OCI-LY1 (cell line): ENCODE measurements around the gene KANSL1.

Experiments
- H2AFZ ChIP-seq: fragments of 200-600 bp; sonication (generic), shearing (Covaris generic); 2 replicates; pipeline ENCODE4 v1.6.0; 2014; ENCODE audit warnings: antibody characterized with exemption, mild to moderate bottlenecking, low read length
- H3F3A ChIP-seq: fragments of 200-600 bp; sonication (generic), shearing (Covaris generic); 2 replicates; pipeline ENCODE4 v1.6.0; 2014; ENCODE audit warnings: mild to moderate bottlenecking, antibody characterized with exemption, low read length, moderate library complexity; ENCODE audit not compliant: insufficient read depth
- H3K27ac ChIP-seq: fragments of 200-600 bp; sonication (generic); 2 replicates; pipeline ENCODE4 v1.5.1; 2014; ENCODE audit warnings: low read length, mixed run types, mild to moderate bottlenecking, low read depth; ENCODE audit not compliant: poor library complexity, severe bottlenecking
- H3K27me3 ChIP-seq: fragments of 200-600 bp; sonication (generic); 2 replicates; pipeline ENCODE4 v1.6.0; 2014; ENCODE audit warnings: antibody characterized with exemption, mild to moderate bottlenecking, low read length, moderate library complexity; ENCODE audit not compliant: insufficient read depth
- H3K36me3 ChIP-seq: fragments of 200-600 bp; sonication (generic); 2 replicates; pipeline ENCODE4 v1.6.1; 2014; ENCODE audit warnings: mild to moderate bottlenecking, antibody characterized with exemption, low read length, moderate library complexity, mixed read lengths; ENCODE audit not compliant: insufficient read depth
- H3K4me1 ChIP-seq: fragments of 200-600 bp; sonication (generic); 2 replicates; pipeline ENCODE4 v1.5.1; 2014; ENCODE audit warnings: mild to moderate bottlenecking, low read length, moderate library complexity; ENCODE audit not compliant: insufficient read depth, severe bottlenecking
- H3K4me2 ChIP-seq: fragments of 200-600 bp; sonication (generic), shearing (Covaris generic); 2 replicates; pipeline ENCODE4 v1.6.1; 2014; ENCODE audit warnings: low read length
- H3K4me3 ChIP-seq: fragments of 200-600 bp; sonication (generic); 2 replicates; pipeline ENCODE4 v1.5.1; 2014; ENCODE audit warnings: low read length, low read depth, mild to moderate bottlenecking, mixed read lengths; ENCODE audit not compliant: poor library complexity, severe bottlenecking
- H3K79me2 ChIP-seq: fragments of 200-600 bp; shearing (Covaris generic); 2 replicates; pipeline ENCODE4 v1.6.1; 2016; ENCODE audit warnings: mixed run types, low read length, mixed read lengths; ENCODE audit not compliant: insufficient read depth
- H3K9ac ChIP-seq: fragments of 200-600 bp; sonication (generic), shearing (Covaris generic); 2 replicates; pipeline ENCODE4 v1.6.1; 2014; ENCODE audit warnings: mild to moderate bottlenecking, low read length, mixed read lengths
- H3K9me2 ChIP-seq: fragments of 200-600 bp; sonication (generic), shearing (Covaris generic); 2 replicates; pipeline ENCODE4 v1.6.1; 2014; ENCODE audit warnings: low read depth, mild to moderate bottlenecking, low read length, mixed read lengths
- H3K9me3 ChIP-seq: fragments of 200-600 bp; shearing (Covaris generic); 2 replicates; pipeline ENCODE4 v1.6.1; 2014; ENCODE audit warnings: low read length, mixed read lengths
- H4K20me1 ChIP-seq: fragments of 200-600 bp; sonication (generic), shearing (Covaris generic); 2 replicates; pipeline ENCODE4 v1.6.0; 2016; ENCODE audit warnings: mild to moderate bottlenecking, low read length; ENCODE audit not compliant: insufficient read depth
- EZH2 ChIP-seq: fragments of 200-600 bp; sonication (generic), shearing (Covaris generic); IDR thresholded peaks from 2 replicates; pipeline ENCODE4 v1.8.0; 2017; ENCODE audit warnings: borderline replicate concordance, mixed run types, mild to moderate bottlenecking, antibody characterized with exemption, low read length, moderate library complexity, mixed read lengths
- TF ChIP-seq, protein P1 (sequence below): fragments of 200-600 bp; sonication (generic), shearing (Covaris generic); IDR thresholded peaks from 2 replicates; pipeline ENCODE4 v1.5.1; 2017; ENCODE audit warnings: mild to moderate bottlenecking, antibody characterized with exemption, low read length, moderate library complexity, mixed read lengths

KANSL1 gene

DNA sequence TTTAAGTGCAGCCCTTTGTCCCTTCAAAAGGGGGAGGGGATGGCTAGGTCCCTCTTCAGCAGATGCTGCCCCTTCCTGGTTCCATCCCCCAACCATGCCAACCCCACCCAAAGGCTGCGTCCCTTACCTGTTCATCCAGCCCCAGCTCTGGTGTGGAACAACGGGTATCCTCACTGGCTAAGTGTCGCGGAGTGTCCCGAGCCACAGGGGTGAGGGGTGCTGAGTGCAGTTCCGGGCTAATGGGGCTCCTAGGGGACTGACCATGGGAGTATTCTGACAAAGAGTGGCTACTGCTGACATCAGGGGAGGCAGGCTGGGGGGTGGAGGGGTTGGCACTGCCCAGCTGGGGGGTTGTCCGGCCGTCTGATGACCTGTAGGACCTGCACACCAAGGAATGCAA lies 161.3 kb downstream of the KANSL1 start:
- H3F3A ChIP-seq, result no peaks in the 10 kb centered on the region
- H3K4me3 ChIP-seq, result no peak overlapping the region
- H3K36me3 ChIP-seq, result peaks cover 86% of the 10 kb centered on the region
- H3K9ac ChIP-seq, result no peak overlapping the region
- TF ChIP-seq EZH2, result no peak
- TF ChIP-seq, protein P1, sequence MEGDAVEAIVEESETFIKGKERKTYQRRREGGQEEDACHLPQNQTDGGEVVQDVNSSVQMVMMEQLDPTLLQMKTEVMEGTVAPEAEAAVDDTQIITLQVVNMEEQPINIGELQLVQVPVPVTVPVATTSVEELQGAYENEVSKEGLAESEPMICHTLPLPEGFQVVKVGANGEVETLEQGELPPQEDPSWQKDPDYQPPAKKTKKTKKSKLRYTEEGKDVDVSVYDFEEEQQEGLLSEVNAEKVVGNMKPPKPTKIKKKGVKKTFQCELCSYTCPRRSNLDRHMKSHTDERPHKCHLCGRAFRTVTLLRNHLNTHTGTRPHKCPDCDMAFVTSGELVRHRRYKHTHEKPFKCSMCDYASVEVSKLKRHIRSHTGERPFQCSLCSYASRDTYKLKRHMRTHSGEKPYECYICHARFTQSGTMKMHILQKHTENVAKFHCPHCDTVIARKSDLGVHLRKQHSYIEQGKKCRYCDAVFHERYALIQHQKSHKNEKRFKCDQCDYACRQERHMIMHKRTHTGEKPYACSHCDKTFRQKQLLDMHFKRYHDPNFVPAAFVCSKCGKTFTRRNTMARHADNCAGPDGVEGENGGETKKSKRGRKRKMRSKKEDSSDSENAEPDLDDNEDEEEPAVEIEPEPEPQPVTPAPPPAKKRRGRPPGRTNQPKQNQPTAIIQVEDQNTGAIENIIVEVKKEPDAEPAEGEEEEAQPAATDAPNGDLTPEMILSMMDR, result no peak
- no peaks in the 10 kb centered on the region for H3K9me3 ChIP-seq
- no peaks in the 10 kb centered on the region for H3K9me2 ChIP-seq
- H3K27me3 ChIP-seq, result no peaks in the 10 kb centered on the region
- no peak overlapping the region for H3K27ac ChIP-seq
- H3K4me1 ChIP-seq, result peaks cover 20% of the 10 kb centered on the region
- no peak overlapping the region for H3K4me2 ChIP-seq
- H3K79me2 ChIP-seq, result no peaks in the 10 kb centered on the region
- no peaks in the 10 kb centered on the region for H4K20me1 ChIP-seq
- H2AFZ ChIP-seq, result no peak overlapping the region

- Histone ChIP-seq H3K9ac (no peak overlapping the region), H3K79me2 (no peaks in the 10 kb centered on the region), H3K4me2 (no peak overlapping the region), H4K20me1 (no peaks in the 10 kb centered on the region), H3K27ac (no peak overlapping the region), H2AFZ (no peak overlapping the region), H3K4me3 (no peak overlapping the region), H3F3A (no peaks in the 10 kb centered on the region), H3K4me1 (peaks cover 25% of the 10 kb centered on the region), H3K27me3 (no peaks in the 10 kb centered on the region), H3K36me3 (peaks cover 86% of the 10 kb centered on the region), H3K9me3 (no peaks in the 10 kb centered on the region), H3K9me2 (no peaks in the 10 kb centered on the region)
- TF ChIP-seq, protein P1, result no peak
- no peak for TF ChIP-seq EZH2
Observed at GRCh38 chr17:46031440-46031839, 161.8 kb downstream of the KANSL1 start.

DNA sequence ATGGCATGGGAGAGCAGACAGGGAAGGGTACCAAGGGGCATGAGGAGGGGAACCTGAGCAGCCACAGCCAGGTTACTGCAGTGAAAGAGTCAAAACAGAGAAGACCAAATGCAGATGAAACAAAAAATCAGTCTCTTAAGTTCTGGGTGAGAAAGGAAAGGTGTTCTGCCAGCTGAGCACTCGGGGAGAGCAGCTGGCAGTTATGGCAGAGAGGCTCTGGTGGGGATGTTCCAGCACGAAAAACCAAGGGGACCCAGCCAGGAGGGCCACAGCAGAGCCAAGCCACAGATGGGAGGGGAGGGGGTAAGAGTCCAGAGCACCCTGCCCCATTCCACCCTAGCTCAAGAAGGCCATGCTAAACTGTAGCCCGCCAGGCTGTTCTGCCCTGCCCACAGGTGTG lies 162.5 kb downstream of the KANSL1 start:
- TF ChIP-seq, protein P1, result no peak
- TF ChIP-seq EZH2, result no peak
- no peaks in the 10 kb centered on the region for H3F3A ChIP-seq

More for the DNA sequence above, 162.5 kb downstream of the KANSL1 start:
- H3K27ac ChIP-seq, result no peak overlapping the region
- no peak overlapping the region for H2AFZ ChIP-seq
- H3K4me3 ChIP-seq, result no peak overlapping the region
- H3K36me3 ChIP-seq, result peaks cover 82% of the 10 kb centered on the region
- no peak overlapping the region for H3K9ac ChIP-seq
- H3K79me2 ChIP-seq, result no peaks in the 10 kb centered on the region
- H3K27me3 ChIP-seq, result no peaks in the 10 kb centered on the region
- peaks cover 32% of the 10 kb centered on the region for H3K4me1 ChIP-seq
- H4K20me1 ChIP-seq, result no peaks in the 10 kb centered on the region
- no peak overlapping the region for H3K4me2 ChIP-seq
- H3K9me3 ChIP-seq, result no peaks in the 10 kb centered on the region
- no peaks in the 10 kb centered on the region for H3K9me2 ChIP-seq
